HG02885 (cell line): ENCODE data around the gene COQ9.
"Not testable (repeated sequence)": the region's sequence is repeated elsewhere in the genome, so short reads cannot be mapped to it uniquely, and the experiment has no call there.

ENCODE experiments used
- ATAC-seq: cut with Tn5 transposase; IDR thresholded peaks from one replicate; pipeline ENCODE4 v1.9.1; 2021; ENCODE audit warnings: mild to moderate bottlenecking; ENCODE audit not compliant: unreplicated experiment, poor library complexity

Gene COQ9

DNA sequence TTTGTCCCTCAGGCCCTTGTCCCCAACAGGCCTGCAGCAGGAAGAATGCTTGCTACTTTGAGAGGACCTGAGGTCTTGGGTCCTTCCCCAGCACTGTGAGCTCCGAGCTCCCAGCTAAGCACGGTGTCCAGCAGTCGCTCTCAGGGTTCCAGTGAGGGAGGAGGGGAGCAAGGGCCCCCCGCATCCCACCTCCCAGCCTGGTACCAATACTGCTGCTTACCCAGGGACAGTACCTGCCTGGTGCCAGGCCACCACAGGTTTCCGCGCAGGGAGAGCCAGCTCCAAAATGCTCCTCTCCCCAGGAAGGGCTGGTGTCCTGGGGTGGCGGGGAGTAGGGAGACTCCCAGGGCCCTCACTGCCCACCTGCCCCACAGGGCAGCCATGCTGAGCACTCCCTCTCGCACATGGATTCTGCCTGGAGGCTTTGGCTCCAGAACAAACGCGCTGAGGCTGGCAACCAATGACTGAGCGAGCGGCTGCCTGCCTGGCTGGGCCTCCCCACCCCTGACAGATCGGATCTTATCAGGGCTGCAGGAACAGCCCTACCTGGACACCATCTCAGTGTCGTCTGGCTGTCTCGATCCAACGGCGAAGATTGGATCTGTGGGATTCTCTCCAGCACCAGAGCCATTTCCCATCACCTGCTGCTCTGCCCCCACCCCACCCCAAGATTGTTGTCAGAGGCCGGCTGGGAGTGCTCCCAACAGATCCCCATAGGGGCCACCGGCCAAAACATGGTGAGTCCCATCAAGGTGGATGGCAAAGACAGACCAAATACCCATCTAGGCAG lies 36.6 kb downstream of the COQ9 start:
- ATAC-seq, result no peak

DNA sequence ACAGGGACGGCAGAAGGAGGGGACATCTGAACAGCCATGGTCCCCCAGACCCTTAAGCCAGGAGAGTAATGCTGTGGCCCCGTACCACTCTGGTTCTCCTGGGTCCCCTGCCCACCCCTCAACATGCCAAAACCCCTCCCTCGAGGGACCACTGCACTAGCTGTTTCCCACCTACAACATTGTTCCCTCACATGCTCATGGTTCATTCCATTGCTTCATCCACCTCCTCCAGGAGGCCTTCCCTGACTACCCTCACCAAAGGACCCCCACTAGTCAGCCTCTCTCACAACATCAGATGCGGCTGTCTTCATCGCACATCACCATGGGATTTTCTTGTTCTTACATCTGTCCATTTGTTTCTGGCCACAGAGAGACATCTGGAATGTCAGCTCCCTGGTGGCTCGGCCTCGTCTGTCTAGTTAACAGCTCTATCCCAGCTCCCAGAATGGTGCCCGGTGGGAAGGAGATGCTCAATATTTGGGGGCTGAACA lies 37.3 kb downstream of the COQ9 start:
- no peak for ATAC-seq

DNA sequence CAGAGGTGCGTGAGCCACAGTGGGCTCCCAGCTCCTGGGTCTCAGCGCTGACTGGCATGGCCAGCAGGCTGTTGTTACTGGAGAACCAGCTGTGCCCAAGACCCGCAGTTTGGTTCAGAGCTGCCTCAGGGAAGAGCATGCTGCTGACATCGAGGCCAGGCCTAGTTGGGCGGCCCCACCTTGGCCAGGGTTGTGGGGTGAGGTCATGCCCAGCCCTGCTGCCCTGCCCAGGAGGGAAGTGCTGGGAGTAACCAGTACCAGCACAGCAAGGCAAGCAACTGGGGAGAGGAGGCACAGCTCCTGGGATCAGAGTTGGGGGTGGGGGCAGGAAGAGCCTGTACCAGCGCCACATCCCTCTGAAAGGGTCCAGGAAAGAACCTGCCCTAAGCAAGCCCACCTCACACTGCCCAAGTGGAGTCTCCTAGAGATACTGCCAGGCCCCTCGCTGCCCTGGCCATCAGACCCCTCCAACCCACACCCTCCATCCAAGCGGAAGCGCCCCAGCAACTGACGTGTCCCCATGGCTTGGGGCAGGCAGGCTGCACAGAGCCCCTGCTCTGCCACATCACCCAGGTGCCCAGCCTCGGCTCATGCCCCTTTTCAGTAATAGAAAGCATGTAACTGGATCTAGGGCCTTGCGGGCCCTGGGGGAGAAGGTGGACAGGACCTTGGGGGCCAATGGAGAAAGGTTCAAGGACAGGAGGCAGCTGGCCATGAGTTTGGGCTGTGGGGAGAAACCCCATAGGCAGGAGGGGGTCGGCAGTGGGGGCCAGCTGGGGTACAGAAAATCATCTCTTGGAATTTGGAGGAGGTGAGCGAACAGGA lies 38.0 kb downstream of the COQ9 start:
- ATAC-seq, result no peak

DNA sequence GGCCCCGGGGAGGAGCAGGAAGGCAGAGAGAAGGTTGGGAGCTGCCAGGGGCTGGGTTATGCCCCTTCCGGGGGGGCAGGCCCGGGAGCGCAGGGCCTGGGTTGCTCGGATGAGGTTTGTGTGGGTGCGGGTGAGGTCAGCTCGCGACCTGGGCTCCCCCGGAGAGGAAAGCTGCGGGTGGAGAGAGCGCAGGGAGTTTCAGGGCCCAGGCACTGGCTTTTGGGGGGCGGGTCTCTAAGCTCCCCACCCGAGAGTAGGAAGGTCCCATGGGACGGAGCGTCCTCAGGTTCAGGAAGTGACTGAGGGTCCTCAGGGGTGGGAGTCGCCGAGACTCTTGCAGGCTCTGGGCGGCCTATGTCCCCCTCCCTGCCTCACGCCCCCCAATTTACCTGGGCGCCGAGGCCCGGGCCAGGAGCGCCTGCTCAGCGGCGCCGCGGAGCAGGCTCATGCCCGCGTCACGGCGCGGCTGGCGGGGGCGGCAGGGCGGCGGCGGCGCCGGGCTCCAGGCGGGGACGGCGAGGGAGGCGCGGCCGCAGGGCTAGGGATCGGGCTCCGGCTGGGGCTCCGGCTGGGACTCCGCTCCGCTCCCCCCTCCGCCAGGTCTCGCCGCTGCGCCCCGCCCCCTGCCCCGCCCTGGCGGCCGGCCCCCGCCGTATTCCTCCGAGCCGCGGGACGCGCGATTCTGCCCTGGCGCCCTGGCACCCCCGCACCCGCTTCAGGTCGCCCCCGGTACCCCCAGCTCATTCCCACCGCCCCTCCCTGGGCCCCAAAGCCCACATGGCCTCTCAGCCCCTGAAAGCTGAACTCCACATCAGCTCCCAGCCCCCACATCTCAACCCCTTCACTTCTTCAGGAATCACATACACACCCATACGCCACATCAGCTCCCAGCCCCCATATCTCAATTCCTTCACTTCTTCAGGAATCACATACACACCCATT lies 38.9 kb downstream of the COQ9 start, which contains the start of gene DOK4:
DOK4 (minus strand) TSS at position 578 of the 942 bp plus-strand sequence. CDS start 6,986 bp downstream, outside the sequence.
- ATAC-seq, result peak; percentile 92

DNA sequence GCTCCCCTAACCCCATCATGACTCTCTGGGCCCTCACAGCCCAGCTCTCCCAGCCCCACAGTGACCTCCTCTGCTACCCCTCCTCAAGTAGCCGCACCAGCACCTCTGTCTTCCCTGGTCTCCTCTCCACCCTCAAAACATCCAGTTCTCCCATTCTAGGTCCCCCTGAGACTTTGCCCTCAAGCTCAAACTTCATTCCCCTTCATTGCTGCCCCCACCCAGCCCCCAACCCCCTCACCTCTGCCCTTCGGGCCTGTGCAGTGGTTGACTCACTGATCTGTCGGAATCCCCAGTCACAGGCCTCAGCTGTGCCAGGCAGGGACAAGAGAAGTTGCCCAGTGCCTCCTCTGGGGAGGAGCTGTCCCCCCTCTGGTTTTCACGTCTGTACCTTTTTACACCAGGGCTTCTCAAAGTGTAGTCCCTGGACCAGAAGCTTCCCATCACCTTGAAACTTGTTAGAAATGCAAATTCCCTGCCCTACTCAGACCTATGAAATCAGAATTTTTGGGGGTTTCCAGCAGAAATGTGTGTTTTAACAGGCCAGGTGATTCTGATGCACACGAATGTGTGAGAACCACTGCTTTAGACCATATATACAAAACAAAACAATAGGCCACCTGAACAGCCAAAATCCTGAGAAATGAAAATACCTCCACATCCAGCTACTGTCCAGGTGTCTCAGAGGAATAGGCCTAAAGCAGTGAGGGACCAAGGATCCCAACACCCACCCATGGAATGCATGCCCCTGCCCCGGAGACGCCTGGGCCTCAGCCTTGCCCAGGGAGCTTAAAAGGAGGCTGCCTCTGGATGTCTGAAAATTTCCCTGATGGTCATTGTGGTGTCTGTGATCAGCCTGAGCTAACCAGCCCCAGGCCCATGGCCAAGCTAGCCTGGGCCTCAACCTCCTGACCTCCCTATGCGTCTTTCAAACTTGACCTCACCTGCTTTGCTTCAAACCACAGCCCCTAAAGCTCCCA lies 39.9 kb downstream of the COQ9 start:
- ATAC-seq, result no peak

DNA sequence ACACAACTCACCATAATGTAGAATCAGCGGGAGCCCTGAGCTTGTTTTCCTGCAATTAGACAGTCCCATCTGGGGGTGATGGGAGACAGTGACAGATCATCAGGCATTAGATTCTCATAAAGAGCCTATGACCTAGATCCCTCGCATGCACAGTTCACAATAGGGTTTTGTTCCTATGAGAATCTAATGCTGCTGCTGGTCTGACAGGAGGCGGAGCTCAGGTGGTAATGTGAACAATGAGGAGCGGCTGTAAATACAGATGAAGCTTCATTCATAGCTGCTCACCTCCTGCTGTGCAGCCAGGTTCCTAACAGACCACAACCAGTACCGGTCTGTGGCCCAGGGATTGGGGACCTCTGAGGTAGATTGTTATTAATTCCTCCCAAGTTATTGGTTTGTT lies 42.0 kb downstream of the COQ9 start:
- no peak for ATAC-seq

DNA sequence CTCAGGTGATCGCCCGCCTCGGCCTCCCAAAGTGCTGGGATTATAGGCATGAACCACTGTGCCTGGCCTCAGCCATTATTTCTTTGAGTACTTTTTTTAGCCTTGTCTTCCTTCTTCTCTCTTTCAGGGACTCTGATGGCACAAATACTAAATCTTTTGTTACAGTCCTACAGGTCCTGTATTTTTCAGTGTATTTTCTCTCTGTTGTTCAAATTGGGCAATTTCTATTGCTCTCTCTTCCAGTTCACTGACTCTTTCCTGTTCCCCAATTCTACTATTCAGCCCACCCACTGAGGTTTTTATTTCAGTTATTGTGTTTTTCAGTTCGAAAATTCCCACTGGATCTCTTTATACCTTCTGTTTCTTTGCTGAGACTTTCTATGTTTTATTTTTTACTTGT lies 46.5 kb downstream of the COQ9 start:
- no peak for ATAC-seq

DNA sequence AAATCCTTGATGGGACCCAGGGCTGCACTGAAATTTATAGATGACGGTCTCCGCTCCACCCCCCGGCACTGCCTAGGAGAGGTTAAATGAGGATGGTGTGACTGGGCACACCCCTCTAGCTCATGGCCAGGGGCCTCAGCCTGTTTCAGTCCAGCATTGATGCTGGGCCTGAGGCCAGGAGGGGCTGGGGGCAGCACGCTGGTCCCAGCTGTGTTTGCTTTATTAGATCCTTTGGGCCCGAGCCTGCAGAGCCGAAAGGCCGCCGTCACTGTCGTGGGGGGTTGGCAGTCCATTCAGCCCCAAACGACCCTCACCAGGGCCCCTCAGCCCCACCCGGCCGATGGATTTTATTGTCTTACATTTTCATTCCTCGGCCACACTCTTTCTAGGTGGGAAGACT lies 49.8 kb downstream of the COQ9 start:
- no peak for ATAC-seq

DNA sequence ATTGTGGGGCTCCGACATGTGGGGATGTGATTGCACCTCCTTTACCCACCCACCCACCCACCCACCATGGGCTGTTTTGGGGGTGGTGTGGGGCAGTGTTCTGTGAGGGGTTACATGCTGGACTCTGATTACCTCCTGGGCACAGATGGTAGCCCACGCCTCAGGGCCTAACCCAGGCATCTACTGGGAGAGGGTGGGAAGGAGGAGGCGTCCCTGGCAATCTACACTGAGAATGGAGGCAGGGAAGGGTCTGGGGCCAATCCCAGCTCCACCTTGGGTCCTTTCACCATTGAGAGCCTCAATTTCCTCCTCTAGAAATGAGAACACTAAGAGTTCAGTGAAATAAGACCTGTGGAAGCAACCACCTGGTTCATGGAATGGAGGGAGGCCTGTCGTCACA lies 50.8 kb downstream of the COQ9 start:
- no peak for ATAC-seq

DNA sequence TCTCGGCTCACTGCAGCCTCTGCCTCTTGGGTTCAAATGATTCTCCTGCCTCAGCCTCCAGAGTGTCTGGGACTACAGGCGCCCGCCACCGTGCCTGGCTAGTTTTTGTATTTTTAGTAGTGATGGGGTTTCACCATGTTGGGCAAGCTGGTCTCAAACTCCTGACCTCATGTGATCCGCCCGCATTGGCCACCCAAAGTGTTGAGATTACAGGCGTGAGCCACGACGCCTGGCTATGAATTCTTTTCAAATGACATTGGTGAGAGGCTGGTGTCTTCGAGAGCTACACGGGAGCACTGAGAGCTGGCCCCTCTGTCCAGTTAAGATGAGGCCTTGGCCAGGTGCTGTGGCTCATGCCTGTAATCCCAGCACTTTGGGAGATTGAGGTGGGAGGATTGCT lies 52.7 kb downstream of the COQ9 start:
- not testable (repeated sequence) for ATAC-seq

DNA sequence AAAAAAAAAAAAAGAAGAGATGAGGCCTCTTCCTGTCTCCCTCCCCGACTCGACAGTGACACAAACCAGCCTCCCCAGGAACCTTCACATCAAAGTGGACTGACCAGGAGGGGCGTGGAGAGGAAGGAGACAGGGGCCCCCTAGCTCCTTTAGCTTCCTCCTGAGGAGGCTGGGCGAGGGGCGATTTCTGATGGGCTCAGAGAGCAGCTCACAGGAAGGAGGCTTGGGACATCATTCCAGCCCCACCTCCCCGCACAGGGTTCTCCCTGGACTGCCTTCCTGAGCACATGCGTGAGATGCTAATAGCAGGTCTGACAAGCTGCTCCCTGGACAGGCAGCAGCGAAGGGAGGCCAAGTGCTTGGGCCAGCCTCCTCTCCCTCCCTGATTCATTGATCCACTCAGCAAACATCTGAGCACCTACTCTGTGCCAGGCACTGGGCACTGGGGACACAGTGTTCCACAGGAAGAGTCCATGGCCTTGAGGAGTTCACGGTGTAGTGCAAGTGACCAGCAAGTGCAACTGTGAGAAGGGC lies 53.4 kb downstream of the COQ9 start:
- no peak for ATAC-seq

DNA sequence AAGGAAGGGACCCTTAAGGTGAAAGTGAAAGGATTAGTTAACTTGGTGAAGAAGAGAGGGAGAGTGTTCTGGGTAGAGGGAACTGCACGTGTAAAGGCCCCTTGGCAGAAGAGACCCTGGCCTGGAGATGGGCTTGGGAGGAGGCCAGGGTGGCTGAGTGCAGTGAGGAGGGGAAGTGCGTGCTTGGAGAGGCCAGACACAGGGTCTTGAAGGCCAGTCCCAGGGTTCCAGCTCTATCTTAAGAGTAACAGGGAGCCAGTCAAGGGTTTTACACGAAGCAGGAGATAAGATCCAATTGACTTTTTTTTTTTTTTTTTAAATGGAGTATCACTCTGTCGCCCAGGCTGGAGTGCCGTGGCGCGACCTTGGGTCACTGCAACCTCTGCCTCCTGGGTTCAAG lies 54.2 kb downstream of the COQ9 start:
- no peak for ATAC-seq

DNA sequence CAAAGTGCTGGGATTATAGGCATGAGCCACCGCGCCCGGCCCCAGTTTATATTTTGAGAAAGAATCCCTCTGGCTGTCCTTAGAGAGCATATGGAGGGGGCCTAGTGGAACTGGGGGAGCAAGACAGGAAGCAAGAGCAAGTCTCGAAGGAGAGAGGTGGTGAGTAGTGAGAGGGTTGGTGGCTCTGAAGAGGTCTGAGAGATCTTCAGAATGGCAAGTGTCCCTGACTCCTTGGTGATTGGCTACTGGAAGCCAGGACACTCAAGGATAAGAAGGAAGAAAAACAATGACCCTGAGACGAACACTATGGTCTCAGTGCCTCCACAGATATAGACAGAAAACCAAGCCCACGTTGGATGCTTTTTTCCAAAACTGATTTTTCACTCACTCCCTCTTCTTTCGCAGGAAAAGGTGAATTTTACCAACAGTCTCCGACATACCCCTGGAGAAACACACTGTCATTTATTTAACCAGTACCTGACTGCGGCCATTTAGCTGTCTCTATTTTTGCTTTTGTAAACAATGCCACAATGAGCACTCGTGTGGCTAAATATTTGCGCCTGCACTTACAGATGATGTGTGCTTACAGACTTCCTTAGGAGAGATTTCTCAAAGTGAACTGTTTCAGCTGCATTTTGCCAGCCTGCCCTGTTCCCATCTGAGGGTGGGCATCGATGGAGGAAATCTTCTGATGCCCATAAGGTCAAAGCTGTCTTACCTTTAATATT lies 54.9 kb downstream of the COQ9 start:
- no peak for ATAC-seq

DNA sequence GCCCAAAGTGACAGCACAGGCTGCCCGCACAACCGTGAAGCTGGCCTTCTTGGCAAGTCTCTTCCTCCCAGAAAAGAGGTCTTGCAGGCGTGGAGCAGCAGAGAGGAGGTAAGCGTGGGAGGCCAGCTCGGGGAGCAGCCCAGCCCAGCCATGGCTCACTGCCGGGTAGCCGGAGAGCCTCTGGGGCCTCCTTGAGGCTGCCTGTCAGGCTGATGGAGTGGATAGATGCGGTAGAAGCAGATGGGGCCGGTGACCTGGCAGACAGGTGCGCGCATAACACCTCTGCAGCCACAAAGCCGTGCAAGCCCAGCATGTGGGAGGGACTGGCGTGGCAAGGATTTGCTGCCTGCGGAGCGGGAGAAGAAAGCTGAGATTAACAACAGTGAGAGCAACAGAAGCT lies 56.1 kb downstream of the COQ9 start:
- ATAC-seq, result no peak

DNA sequence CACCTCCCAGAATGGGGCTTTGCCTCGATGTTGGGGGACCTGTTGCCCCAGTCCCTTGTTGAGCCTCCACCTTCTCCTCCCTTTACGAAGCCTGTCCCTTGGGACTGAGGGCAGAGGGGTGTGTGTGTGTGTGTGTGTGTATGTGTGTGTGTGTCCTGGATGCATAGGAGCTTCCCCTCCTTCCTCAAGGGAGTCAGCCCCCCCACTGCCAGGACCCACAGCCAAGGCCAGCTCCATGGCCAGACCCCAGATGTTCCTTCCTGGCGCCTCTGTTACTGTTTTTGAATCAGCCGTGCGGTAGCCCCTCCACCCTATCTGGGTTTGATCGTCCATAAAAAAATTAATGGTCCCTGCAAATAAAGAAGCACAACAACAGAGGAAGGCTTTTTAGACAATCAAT lies 56.7 kb downstream of the COQ9 start:
- ATAC-seq, result no peak

DNA sequence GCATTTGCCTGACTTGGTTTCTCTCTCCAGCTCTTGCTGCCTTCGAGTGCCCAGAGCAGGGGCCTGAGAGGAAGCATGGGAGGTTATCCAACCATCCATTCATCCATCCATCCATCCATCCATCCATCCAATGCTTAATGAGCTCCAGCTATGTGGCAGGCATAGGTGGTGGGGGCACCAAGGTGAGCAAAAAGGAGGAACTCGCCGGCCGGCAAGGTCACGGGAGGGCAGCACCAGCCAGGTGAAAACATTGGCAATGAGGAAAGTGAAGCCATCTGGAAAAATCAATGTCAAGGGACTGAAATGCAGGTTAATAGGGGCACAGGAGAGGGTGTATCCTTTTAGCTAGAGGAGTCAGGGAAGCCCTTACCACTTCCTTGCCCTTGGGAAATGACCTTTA lies 57.2 kb downstream of the COQ9 start:
- no peak for ATAC-seq

DNA sequence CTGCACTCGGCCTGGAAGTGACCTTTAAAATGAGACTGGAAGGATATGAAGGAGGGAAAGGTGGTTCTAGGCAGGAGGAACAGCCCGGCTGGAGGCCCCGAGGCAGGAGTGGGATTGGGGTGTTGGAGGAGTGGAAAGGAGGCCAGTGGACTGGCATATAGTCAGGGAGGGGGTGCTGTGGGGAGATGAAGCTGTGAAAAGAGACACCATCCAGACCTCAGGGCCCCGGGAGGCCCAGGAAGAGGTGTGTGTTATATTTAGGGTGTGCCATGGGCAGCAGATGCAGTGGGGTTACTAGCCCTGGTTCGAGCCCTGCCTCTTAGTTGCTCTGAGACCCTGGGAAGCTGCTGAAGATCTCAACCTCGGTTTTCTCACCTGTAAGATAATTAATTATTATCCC lies 57.9 kb downstream of the COQ9 start:
- no peak for ATAC-seq
